Liver (tissue), 9 donors: ENCODE measurements around the gene IRF4. TPM values are rescaled to one million over a fixed set of nuclear protein-coding genes. Genes with fewer than 3 reads are reported as not detected.

Experiments used
- DNase-seq: peaks from one replicate; pipeline ENCODE4 v3.0.0-alpha.2; 2017; ENCODE audit warnings: low spot score
- H3K27ac ChIP-seq, 2 donors: one replicate each; pipeline ENCODE4 v1.7.0; 2013; ENCODE audit warnings: inconsistent platforms in 2 of 2, low read length in 2 of 2, control low read depth in 1 of 2, low read depth in 1 of 2, mild to moderate bottlenecking in 1 of 2
- H3K27me3 ChIP-seq, 4 donors: one replicate each; pipeline versions ENCODE4 v1.6.1 to v1.7.0; 2013; ENCODE audit warnings: low read length in 3 of 4, inconsistent platforms in 1 of 4, mild to moderate bottlenecking in 1 of 4, moderate library complexity in 1 of 4; ENCODE audit not compliant: control insufficient read depth in 4 of 4, insufficient read depth in 4 of 4
- H3K36me3 ChIP-seq, 4 donors: one replicate each; pipeline versions ENCODE4 v1.6.1 to v1.7.0; 2013; ENCODE audit warnings: low read length in 3 of 4, mild to moderate bottlenecking in 3 of 4, low read depth in 1 of 4, moderate library complexity in 1 of 4; ENCODE audit not compliant: control insufficient read depth in 4 of 4, insufficient read depth in 3 of 4
- H3K4me1 ChIP-seq, 4 donors: one replicate each; pipeline versions ENCODE4 v1.6.1 to v1.7.0; 2013; ENCODE audit warnings: low read length in 3 of 4, mild to moderate bottlenecking in 3 of 4, moderate library complexity in 1 of 4; ENCODE audit not compliant: control insufficient read depth in 4 of 4, insufficient read depth in 4 of 4
- H3K4me3 ChIP-seq, 3 donors: one replicate each; pipeline versions ENCODE4 v1.6.1 to v1.7.0; 2013; ENCODE audit warnings: low read length in 3 of 3, control low read depth in 1 of 3, low read depth in 1 of 3, mild to moderate bottlenecking in 1 of 3
- H3K9ac ChIP-seq, 2 donors: one replicate each; pipeline ENCODE4 v1.7.0; 2013; ENCODE audit warnings: low read length in 2 of 2, mild to moderate bottlenecking in 2 of 2, moderate library complexity in 2 of 2, control low read depth in 1 of 2, low read depth in 1 of 2
- H3K9me3 ChIP-seq, 4 donors: one replicate each; pipeline versions ENCODE4 v1.6.1 to v1.7.0; 2013; ENCODE audit warnings: low read length in 3 of 4; ENCODE audit not compliant: control insufficient read depth in 4 of 4
- ATF3 ChIP-seq: IDR thresholded peaks from 2 replicates; pipeline ENCODE4 v1.6.1; 2016; ENCODE audit warnings: antibody characterized with exemption
- EGR1 ChIP-seq, 2 donors: IDR thresholded peaks; 2 replicates each; pipeline ENCODE4 v1.6.1; 2016 to 2018; ENCODE audit warnings: antibody characterized with exemption in 2 of 2, low read depth in 2 of 2
- FOXA1 ChIP-seq: IDR thresholded peaks from 2 replicates; pipeline ENCODE4 v1.6.1; 2016; ENCODE audit warnings: antibody characterized with exemption
- FOXA2 ChIP-seq: IDR thresholded peaks from 2 replicates; pipeline ENCODE4 v1.6.1; 2016; ENCODE audit warnings: antibody characterized with exemption
- GABPA ChIP-seq, 2 donors: IDR thresholded peaks in 1 of 2; conservative IDR thresholded peaks in 1 of 2; 2 replicates each; pipeline ENCODE4 v1.6.1; 2016; ENCODE audit warnings: antibody characterized with exemption in 2 of 2, mild to moderate bottlenecking in 1 of 2, moderate library complexity in 1 of 2
- HNF4G ChIP-seq: IDR thresholded peaks from 2 replicates; pipeline ENCODE4 v1.6.1; 2016; ENCODE audit warnings: antibody characterized with exemption
- MAX ChIP-seq: IDR thresholded peaks from 2 replicates; pipeline ENCODE4 v1.6.1; 2016; ENCODE audit warnings: antibody characterized with exemption
- NR2F2 ChIP-seq: IDR thresholded peaks from 2 replicates; pipeline ENCODE4 v1.6.1; 2016; ENCODE audit warnings: antibody characterized with exemption
- RAD21 ChIP-seq, 2 donors: IDR thresholded peaks; 2 replicates each; pipeline ENCODE4 v1.6.1; 2016; ENCODE audit warnings: antibody characterized with exemption in 2 of 2, mild to moderate bottlenecking in 2 of 2
- RXRA ChIP-seq, 2 donors: IDR thresholded peaks; 2 replicates each; pipeline ENCODE4 v1.6.1; 2017 to 2018; ENCODE audit warnings: antibody characterized with exemption in 2 of 2, mild to moderate bottlenecking in 1 of 2
- SP1 ChIP-seq: IDR thresholded peaks from 2 replicates; pipeline ENCODE4 v1.6.1; 2018; ENCODE audit warnings: antibody characterized with exemption, mild to moderate bottlenecking
- TAF1 ChIP-seq: conservative IDR thresholded peaks from 2 replicates; pipeline ENCODE4 v1.6.1; 2016; ENCODE audit warnings: antibody characterized with exemption, mild to moderate bottlenecking
- YY1 ChIP-seq: IDR thresholded peaks from 2 replicates; pipeline ENCODE4 v1.6.1; 2016; ENCODE audit warnings: antibody characterized with exemption, mild to moderate bottlenecking
- ZBTB33 ChIP-seq: IDR thresholded peaks from 2 replicates; pipeline ENCODE4 v1.6.1; 2016; ENCODE audit warnings: antibody characterized with exemption
- WGBS: extraction: QIAGEN DNeasy Blood & Tissue Kit; methylation state at CpG from one replicate; pipeline ENCODE4 v1.1.7; 2013; 5-methylcytosine and 5-hydroxymethylcytosine counted together
- polyA plus RNA-seq, 2 donors: library from polyadenylated mRNA; stranded (reverse) in 1 of 2; unstranded in 1 of 2; fragments of 200-250 nt in 1 of 2; fragments of >200 nt in 1 of 2; fragmentation: Nextera tagmentation in 1 of 2; extraction: Ambion mirVana in 1 of 2; gene quantifications; one replicate each; pipeline versions ENCODE4 v1.2.1 to v1.2.3, GENCODE V29; 2013 to 2015
- total RNA-seq, 2 donors: library from RNA; depleted of rRNA; stranded (reverse); fragments of >200 nt; gene quantifications; one replicate each; pipeline ENCODE4 v1.2.3, GENCODE V29; 2014
- TF ChIP-seq, protein P1 (sequence below): fragments of 150-350 bp; IDR thresholded peaks from 2 replicates; pipeline ENCODE4 v1.5.1; 2017; ENCODE audit warnings: improper control_type of control experiment, low read depth, low read length; ENCODE audit not compliant: missing input control
- TF ChIP-seq, protein P2 (sequence below): IDR thresholded peaks from 2 replicates; pipeline ENCODE4 v1.6.1; 2016; ENCODE audit warnings: antibody characterized with exemption, mild to moderate bottlenecking
- donor health status: healthy.
- donor health status: healthy.
- donor health status: healthy.
- donor health status: healthy.
- donor health status: healthy.

Gene IRF4
- total and polyA plus RNA-seq, 4 donors, result 0.68 to 1.6 (median 1.1) TPM

DNA sequence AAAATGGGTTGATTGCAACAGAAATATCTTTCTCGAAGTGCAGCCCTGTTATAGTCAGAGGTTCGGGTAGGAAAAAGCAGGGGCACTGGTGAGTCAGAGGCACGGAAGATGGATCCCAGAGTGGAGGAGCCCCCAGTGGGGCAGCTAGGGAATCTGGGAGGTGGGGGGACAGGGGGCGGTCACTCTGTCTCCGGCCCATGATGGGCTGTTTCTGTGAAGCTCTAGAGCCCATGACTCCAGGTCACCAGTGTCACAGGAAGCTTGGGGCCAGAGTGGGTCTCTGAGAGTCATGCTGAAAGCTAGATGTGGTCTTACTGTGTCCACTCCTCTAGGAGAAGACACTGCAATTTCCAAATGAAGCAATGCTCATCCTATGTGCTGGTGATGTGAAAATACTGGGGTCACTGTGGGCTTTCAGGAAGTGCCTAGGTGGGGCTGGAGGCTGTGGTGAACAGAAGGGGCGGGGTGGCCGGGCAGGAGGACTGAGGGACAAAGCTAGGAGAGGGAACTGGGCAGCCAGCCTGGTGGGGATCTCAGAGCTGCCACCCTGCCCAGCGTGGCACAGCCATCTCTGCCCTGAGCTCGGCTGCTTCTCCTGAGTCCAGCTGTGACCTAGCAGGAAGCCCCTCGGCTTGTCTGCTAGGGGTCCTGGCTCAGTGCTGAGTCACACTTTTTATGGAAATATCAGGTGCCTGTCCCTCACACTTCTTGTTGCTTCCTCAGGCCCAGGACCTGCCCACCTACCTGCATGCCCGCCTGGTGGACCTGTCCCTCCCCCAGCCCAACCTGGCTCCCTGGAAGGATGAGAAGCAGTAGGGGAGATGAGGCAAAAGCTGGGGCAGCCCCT lies 54.2 kb downstream of the IRF4 start (continued):
- TF ChIP-seq, protein P1, sequence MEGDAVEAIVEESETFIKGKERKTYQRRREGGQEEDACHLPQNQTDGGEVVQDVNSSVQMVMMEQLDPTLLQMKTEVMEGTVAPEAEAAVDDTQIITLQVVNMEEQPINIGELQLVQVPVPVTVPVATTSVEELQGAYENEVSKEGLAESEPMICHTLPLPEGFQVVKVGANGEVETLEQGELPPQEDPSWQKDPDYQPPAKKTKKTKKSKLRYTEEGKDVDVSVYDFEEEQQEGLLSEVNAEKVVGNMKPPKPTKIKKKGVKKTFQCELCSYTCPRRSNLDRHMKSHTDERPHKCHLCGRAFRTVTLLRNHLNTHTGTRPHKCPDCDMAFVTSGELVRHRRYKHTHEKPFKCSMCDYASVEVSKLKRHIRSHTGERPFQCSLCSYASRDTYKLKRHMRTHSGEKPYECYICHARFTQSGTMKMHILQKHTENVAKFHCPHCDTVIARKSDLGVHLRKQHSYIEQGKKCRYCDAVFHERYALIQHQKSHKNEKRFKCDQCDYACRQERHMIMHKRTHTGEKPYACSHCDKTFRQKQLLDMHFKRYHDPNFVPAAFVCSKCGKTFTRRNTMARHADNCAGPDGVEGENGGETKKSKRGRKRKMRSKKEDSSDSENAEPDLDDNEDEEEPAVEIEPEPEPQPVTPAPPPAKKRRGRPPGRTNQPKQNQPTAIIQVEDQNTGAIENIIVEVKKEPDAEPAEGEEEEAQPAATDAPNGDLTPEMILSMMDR, result no peak
- TF ChIP-seq ATF3 (no peak), HNF4G (no peak), FOXA1 (no peak), YY1 (no peak), GABPA (IDR thresholded peaks at IDR 0.05 in 1 of 2, conservative IDR thresholded peaks at IDR 0.05 in 1 of 2) (no peak)

DNA sequence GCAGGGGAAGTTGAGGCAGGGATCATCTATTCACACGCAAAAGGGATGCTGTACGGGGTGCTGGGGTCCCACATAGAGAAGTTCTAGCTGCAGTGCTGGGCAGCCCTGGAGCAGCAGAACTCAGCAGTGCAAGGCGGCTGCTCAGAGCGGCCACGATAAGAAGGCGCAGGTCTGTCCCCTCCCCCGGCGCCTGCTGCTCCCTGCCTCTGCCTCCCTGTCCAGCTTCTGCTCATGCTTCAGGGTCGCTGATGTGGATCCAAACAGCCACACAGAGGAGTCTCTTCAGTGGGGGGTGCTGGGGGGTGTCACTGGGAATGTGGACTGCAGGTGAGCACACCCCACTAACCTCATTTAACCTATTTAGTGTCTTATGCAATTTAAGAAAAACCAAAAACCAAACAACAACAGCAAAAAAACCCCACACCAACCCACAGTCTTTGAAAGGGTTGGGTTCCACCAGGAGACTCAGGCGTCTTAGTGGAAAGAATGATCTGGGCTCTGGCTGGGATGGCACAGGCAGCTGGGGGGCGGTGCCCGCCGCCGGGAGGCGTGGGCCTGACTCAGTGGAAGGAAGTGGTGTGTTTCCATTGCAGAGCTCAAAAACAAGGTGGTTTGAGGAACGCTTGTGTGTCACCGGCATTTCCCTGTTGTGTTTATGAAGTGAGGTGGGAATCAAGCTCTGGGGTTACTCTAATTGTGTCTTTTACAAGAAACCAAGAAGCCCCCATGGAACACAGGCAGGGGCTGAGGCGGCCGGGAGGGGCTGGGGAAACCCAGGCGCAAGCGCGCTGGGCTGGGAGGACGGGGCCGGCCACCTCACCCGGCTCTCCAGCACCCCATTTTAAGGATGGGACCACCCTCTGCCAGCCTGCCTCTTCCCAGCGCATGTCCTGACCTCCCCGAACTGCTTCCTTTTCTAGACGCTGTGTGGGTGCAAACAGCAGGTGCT lies 55.1 kb downstream of the IRF4 start:
- TF ChIP-seq TAF1 (no peak), FOXA2 (no peak), EGR1 (IDR thresholded peaks at IDR 0.05; ENCODE audit: low read depth in 2 of 2) (no peak), YY1 (no peak), FOXA1 (no peak), ATF3 (no peak), ZBTB33 (no peak), RAD21 (IDR thresholded peaks at IDR 0.05) (no peak), MAX (no peak), SP1 (no peak), GABPA (IDR thresholded peaks at IDR 0.05 in 1 of 2, conservative IDR thresholded peaks at IDR 0.05 in 1 of 2) (no peak), NR2F2 (no peak), RXRA (IDR thresholded peaks at IDR 0.05) (no peak), HNF4G (no peak)
- TF ChIP-seq, protein P1, result no peak
- TF ChIP-seq, protein P2, sequence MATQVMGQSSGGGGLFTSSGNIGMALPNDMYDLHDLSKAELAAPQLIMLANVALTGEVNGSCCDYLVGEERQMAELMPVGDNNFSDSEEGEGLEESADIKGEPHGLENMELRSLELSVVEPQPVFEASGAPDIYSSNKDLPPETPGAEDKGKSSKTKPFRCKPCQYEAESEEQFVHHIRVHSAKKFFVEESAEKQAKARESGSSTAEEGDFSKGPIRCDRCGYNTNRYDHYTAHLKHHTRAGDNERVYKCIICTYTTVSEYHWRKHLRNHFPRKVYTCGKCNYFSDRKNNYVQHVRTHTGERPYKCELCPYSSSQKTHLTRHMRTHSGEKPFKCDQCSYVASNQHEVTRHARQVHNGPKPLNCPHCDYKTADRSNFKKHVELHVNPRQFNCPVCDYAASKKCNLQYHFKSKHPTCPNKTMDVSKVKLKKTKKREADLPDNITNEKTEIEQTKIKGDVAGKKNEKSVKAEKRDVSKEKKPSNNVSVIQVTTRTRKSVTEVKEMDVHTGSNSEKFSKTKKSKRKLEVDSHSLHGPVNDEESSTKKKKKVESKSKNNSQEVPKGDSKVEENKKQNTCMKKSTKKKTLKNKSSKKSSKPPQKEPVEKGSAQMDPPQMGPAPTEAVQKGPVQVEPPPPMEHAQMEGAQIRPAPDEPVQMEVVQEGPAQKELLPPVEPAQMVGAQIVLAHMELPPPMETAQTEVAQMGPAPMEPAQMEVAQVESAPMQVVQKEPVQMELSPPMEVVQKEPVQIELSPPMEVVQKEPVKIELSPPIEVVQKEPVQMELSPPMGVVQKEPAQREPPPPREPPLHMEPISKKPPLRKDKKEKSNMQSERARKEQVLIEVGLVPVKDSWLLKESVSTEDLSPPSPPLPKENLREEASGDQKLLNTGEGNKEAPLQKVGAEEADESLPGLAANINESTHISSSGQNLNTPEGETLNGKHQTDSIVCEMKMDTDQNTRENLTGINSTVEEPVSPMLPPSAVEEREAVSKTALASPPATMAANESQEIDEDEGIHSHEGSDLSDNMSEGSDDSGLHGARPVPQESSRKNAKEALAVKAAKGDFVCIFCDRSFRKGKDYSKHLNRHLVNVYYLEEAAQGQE, result no peak
- peaks cover 0 to 2% (median 0%) of the 10 kb centered on the region in 4 donors for H3K27me3 ChIP-seq
- DNase-seq, result no peak
- no peak overlapping the region for H3K4me3 ChIP-seq
- 82% methylated on average over 28 of the region's 28 CpGs for WGBS
- H3K9ac ChIP-seq, result no peak overlapping the region
- H3K27ac ChIP-seq, result no peak overlapping the region
- no peaks in the 10 kb centered on the region for H3K9me3 ChIP-seq
- H3K36me3 ChIP-seq, result no peaks in the 10 kb centered on the region
- H3K4me1 ChIP-seq, result no peaks in the 10 kb centered on the region
